GM12872 (cell line): ENCODE data around the gene ADGRF1.
A peak's percentile ranks its signal among the peaks of the same experiment; 100 is the strongest.

ENCODE experiments used
- TF ChIP-seq, protein P1 (sequence below): IDR thresholded peaks from 3 replicates; pipeline ENCODE4 v1.5.1; 2011; ENCODE audit warnings: low read depth, mild to moderate bottlenecking, low read length, moderate library complexity; ENCODE audit not compliant: insufficient read depth

ADGRF1 gene

GRCh38 chr6:46998436-46999017 is 43.6 kb downstream of the ADGRF1 start:
- TF ChIP-seq, protein P1, sequence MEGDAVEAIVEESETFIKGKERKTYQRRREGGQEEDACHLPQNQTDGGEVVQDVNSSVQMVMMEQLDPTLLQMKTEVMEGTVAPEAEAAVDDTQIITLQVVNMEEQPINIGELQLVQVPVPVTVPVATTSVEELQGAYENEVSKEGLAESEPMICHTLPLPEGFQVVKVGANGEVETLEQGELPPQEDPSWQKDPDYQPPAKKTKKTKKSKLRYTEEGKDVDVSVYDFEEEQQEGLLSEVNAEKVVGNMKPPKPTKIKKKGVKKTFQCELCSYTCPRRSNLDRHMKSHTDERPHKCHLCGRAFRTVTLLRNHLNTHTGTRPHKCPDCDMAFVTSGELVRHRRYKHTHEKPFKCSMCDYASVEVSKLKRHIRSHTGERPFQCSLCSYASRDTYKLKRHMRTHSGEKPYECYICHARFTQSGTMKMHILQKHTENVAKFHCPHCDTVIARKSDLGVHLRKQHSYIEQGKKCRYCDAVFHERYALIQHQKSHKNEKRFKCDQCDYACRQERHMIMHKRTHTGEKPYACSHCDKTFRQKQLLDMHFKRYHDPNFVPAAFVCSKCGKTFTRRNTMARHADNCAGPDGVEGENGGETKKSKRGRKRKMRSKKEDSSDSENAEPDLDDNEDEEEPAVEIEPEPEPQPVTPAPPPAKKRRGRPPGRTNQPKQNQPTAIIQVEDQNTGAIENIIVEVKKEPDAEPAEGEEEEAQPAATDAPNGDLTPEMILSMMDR, result no peak

DNA sequence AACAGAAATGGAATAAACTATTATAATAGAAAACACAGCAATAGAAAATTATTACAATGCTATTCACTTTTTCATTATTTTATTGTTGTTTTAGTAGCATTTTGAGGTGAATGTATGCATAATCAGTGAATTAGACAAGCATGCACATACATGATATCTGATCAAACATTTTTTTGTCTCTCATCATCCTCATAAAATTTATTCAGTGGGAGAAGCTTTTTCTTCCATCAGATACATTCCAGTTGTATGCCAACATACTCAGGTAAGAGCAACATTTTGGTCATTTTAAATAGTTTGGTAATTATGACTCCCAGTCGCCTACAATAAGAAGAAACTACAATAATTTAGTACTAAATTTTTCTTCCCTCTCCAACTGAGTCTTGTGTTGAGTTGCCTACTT is 44.5 kb downstream of the ADGRF1 start:
- TF ChIP-seq, protein P1, result no peak

DNA sequence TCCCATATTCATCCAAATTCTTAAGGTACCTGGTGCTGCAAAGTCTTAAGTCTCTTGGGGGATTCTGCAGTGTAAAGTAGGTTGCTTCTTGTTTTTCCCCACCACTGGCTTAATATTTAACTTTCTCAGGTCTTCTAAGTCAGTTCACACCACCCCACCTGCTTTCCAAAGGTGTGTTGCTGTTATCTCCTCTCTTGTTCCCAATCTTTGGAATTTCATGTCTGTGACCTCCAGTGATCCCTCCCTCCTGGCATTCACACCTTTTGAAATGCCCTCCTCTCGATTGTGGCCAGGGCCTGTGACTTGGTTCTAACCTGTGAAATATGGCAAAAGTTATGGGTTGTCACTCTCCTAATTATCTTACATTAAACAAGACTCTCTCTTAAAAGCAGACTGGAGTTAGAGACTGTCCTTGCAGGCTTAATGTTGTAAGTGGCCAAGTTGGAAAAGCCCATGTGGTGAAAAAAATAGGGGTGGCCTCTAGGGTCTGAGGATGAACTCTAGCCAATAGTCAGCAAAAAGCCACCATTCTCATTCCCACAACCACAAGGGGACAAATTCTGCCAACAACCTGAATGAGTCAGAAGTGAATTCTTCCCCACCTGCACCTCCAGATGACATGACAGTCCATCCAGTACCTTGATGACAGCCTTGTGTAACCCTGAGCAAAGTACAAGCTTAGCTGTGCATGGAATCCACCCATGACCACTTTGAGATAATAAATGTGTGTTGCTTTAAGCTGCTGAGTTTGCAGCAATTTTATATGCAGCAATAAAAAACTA is 45.1 kb downstream of the ADGRF1 start:
- TF ChIP-seq, protein P1, result no peak

GRCh38 chr6:46994933-46995332 is 47.2 kb downstream of the ADGRF1 start:
- TF ChIP-seq, protein P1, result no peak

DNA sequence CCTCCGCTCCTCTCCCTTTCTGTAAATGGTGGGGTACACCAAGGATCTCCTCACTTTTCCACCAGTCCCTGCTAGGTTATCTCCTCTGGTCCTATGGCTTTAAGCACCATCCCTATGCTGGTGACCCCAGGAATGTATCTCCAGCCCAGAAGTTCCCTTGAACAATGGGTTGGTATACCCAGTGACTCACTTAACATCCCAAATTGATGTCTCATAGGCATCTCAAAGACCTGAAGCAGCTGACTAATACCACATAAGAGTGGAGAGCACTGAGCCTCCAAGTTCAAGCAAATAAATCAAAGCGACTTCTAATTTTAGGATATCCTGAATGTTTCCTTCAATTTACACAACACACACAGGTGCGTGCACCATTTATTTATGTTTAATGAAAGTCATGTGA is 48.3 kb downstream of the ADGRF1 start:
- TF ChIP-seq, protein P1, result no peak

GRCh38 chr6:46990818-46991510 is 51.2 kb downstream of the ADGRF1 start:
- TF ChIP-seq, protein P1, result peak; percentile 36; the same call in 2 of the 3 replicates

- TF ChIP-seq, protein P1, result no peak
These were observed 52.0 kb downstream of the ADGRF1 start for GRCh38 chr6:46990031-46990644.
